GM23338 (cell line): Measurements from ENCODE around the gene SLC36A3.

Experiments used
- CREB1 ChIP-seq: fragments of 250-450 bp; sonication (Bioruptor Pico); IDR thresholded peaks from 2 replicates; pipeline ENCODE4 v1.5.0; 2020; ENCODE audit warnings: low read depth, mild to moderate bottlenecking, moderate library complexity
- CTCF ChIP-seq, 2 experiments: fragments of 200-600 bp in 1 of 2; sonication (generic) in 1 of 2; conservative IDR thresholded peaks; 2 replicates each; pipeline versions ENCODE4 v1.5.1 to v1.6.1; 2016 to 2017; ENCODE audit warnings: antibody characterized with exemption in 2 of 2, low read depth in 2 of 2, mild to moderate bottlenecking in 2 of 2, moderate library complexity in 1 of 2
- EZH2 ChIP-seq: fragments of 200-600 bp; sonication (generic); IDR thresholded peaks from one replicate; pipeline ENCODE4 v1.8.0; 2017; ENCODE audit warnings: antibody characterized with exemption, mild to moderate bottlenecking, low read depth; ENCODE audit not compliant: unreplicated experiment
- EZH2phosphoT487 ChIP-seq: fragments of 200-600 bp; sonication (generic); IDR thresholded peaks from one replicate; pipeline ENCODE4 v1.8.1; 2018; ENCODE audit warnings: antibody characterized with exemption; ENCODE audit not compliant: unreplicated experiment
- JUNB ChIP-seq: IDR thresholded peaks from one replicate; pipeline ENCODE4 v1.6.1; 2016; ENCODE audit warnings: antibody characterized with exemption; ENCODE audit not compliant: unreplicated experiment
- NANOG ChIP-seq: IDR thresholded peaks from 2 replicates; pipeline ENCODE4 v1.6.1; 2016; ENCODE audit warnings: antibody characterized with exemption, borderline replicate concordance
- POLR2AphosphoS5 ChIP-seq: IDR thresholded peaks from 2 replicates; pipeline ENCODE4 v1.6.1; 2016; ENCODE audit warnings: antibody characterized with exemption, low read depth
- REST ChIP-seq: IDR thresholded peaks from one replicate; pipeline ENCODE4 v1.6.1; 2018; ENCODE audit warnings: antibody characterized with exemption; ENCODE audit not compliant: unreplicated experiment

GRCh38 chr5:151348789-151349188 is 45.2 kb upstream of the SLC36A3 start:
- TF ChIP-seq CTCF (conservative IDR thresholded peaks at IDR 0.05; ENCODE audit: low read depth in 2 of 2), result no peak
- no peak for TF ChIP-seq REST
- TF ChIP-seq POLR2AphosphoS5, result no peak
- no peak for TF ChIP-seq EZH2
- TF ChIP-seq JUNB, result no peak
- TF ChIP-seq EZH2phosphoT487, result no peak
- no peak for TF ChIP-seq CREB1 (CRISPR knock-in tag)
- TF ChIP-seq NANOG, result no peak
